A549 (cell line): ENCODE data around the gene DKC1.
A peak's percentile ranks its signal among the peaks of the same experiment; 100 is the strongest.

ENCODE experiments used
- CBX8 ChIP-seq: fragments of 200-600 bp; sonication (generic); IDR thresholded peaks from 2 replicates; pipeline ENCODE4 v1.6.1; 2016
- EP300 ChIP-seq, 2 experiments: fragments of >200 bp; sonication (Bioruptor Twin); formaldehyde crosslinking; IDR thresholded peaks; 2 replicates in 1 of 2; 3 replicates in 1 of 2; pipeline ENCODE4 v1.6.1; 2016 to 2017
- ESRRA ChIP-seq: fragments of 150-350 bp; IDR thresholded peaks from 2 replicates; pipeline ENCODE4 v1.6.1; 2014; ENCODE audit warnings: mild to moderate bottlenecking, low read length, borderline replicate concordance
- HEYL ChIP-seq: fragments of 250-450 bp; sonication (Bioruptor Pico); IDR thresholded peaks from 2 replicates; pipeline ENCODE4 v1.8.0; 2021; ENCODE audit warnings: mild to moderate bottlenecking, moderate library complexity
- HOXB13 ChIP-seq: fragments of 250-450 bp; sonication (Bioruptor Pico); IDR thresholded peaks from 2 replicates; pipeline ENCODE4 v1.5.0; 2020; ENCODE audit warnings: low read depth, mild to moderate bottlenecking, moderate library complexity
- JUN ChIP-seq, 2 experiments: fragments of >200 bp; sonication (Bioruptor Twin); formaldehyde crosslinking; IDR thresholded peaks; 2 replicates in 1 of 2; 3 replicates in 1 of 2; pipeline ENCODE4 v1.6.1; 2016 to 2017
- JUNB ChIP-seq: fragments of >200 bp; sonication (Bioruptor Twin); formaldehyde crosslinking; IDR thresholded peaks from 2 replicates; pipeline ENCODE4 v1.6.1; 2016
- NFE2L2 ChIP-seq: fragments of 150-350 bp; conservative IDR thresholded peaks from 2 replicates; pipeline ENCODE4 v1.6.1; 2014; ENCODE audit warnings: low read length
- RAD21 ChIP-seq, 2 experiments: fragments of >200 bp in 1 of 2; sonication (Bioruptor Twin) in 1 of 2; formaldehyde crosslinking in 1 of 2; IDR thresholded peaks in 1 of 2; conservative IDR thresholded peaks in 1 of 2; 2 replicates in 1 of 2; 3 replicates in 1 of 2; pipeline ENCODE4 v1.6.1; 2012 to 2018; ENCODE audit warnings: inconsistent platforms in 1 of 2
- SMC3 ChIP-seq: fragments of >200 bp; sonication (Bioruptor Twin); formaldehyde crosslinking; IDR thresholded peaks from 3 replicates; pipeline ENCODE4 v1.6.1; 2018; ENCODE audit warnings: inconsistent platforms
- SREBF2 ChIP-seq: fragments of 450-650 bp; IDR thresholded peaks from 2 replicates; pipeline ENCODE4 v1.6.1; 2014; ENCODE audit warnings: mild to moderate bottlenecking, moderate library complexity
- TFCP2L1 ChIP-seq: fragments of 250-450 bp; sonication (Bioruptor Pico); IDR thresholded peaks from 2 replicates; pipeline ENCODE4 v1.5.0; 2021; ENCODE audit warnings: mild to moderate bottlenecking
- TF ChIP-seq, protein P1 (sequence below): fragments of 150-350 bp; IDR thresholded peaks from 2 replicates; pipeline ENCODE4 v1.6.1; 2014; ENCODE audit warnings: low read depth, mild to moderate bottlenecking, low read length
- TF ChIP-seq, protein P2 (sequence below): fragments of >200 bp; sonication (Bioruptor Twin); formaldehyde crosslinking; IDR thresholded peaks from 3 replicates; pipeline ENCODE4 v1.5.1; 2016

DNA sequence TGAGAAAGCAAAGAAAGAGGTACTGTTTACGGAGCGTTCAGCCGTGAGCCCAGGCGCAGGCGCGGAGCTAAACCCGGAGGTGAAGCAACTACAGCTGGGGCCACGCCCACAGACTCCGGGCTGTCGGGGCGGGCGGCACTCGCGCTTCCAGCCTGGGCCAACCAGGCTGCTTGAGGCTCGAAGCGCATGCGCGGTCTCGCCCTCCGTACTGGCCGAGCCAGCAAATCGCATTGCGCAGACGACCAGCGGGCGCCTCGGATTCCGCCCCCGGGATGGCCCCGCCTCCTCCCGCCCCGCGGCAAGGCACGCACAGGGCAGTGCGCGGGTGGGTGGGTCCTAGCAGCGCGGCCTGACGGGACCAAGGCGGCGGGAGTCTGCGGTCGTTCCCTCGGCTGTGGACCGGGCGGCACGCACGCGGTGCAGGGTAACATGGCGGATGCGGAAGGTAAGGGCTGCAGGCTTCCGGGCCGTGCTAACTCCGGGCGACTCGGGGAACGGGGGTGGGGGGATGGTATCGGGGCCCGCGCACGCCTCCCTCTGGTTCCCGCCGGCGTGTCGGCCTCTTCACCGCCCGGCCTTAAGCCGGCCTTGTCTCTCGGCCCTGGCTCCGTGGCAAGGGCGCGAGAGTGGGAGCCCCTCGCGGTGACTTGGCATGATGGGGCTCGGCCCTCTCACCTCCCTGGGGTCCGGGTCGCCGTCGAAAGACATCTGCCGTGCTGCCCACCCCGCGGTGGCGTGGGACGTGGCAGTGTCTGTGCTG lies at the start of gene DKC1:
- no peak for TF ChIP-seq RAD21 (conservative IDR thresholded peaks at IDR 0.05 in 1 of 2, IDR thresholded peaks at IDR 0.05 in 1 of 2)
- TF ChIP-seq HOXB13 (CRISPR knock-in tag) = no peak
- TF ChIP-seq EP300 (IDR thresholded peaks at IDR 0.05) = no peak
- TF ChIP-seq JUN (IDR thresholded peaks at IDR 0.05) = peak in 1 of 2 experiments; percentile 85; a peak in 3 of 5 replicates
- TF ChIP-seq SREBF2 = no peak
- TF ChIP-seq CBX8 = no peak
- TF ChIP-seq, protein P1, sequence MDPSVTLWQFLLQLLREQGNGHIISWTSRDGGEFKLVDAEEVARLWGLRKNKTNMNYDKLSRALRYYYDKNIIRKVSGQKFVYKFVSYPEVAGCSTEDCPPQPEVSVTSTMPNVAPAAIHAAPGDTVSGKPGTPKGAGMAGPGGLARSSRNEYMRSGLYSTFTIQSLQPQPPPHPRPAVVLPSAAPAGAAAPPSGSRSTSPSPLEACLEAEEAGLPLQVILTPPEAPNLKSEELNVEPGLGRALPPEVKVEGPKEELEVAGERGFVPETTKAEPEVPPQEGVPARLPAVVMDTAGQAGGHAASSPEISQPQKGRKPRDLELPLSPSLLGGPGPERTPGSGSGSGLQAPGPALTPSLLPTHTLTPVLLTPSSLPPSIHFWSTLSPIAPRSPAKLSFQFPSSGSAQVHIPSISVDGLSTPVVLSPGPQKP = no peak
- no peak for TF ChIP-seq HEYL (CRISPR knock-in tag)
- TF ChIP-seq, protein P2, sequence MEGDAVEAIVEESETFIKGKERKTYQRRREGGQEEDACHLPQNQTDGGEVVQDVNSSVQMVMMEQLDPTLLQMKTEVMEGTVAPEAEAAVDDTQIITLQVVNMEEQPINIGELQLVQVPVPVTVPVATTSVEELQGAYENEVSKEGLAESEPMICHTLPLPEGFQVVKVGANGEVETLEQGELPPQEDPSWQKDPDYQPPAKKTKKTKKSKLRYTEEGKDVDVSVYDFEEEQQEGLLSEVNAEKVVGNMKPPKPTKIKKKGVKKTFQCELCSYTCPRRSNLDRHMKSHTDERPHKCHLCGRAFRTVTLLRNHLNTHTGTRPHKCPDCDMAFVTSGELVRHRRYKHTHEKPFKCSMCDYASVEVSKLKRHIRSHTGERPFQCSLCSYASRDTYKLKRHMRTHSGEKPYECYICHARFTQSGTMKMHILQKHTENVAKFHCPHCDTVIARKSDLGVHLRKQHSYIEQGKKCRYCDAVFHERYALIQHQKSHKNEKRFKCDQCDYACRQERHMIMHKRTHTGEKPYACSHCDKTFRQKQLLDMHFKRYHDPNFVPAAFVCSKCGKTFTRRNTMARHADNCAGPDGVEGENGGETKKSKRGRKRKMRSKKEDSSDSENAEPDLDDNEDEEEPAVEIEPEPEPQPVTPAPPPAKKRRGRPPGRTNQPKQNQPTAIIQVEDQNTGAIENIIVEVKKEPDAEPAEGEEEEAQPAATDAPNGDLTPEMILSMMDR = no peak
- TF ChIP-seq SMC3 = no peak
- TF ChIP-seq NFE2L2 = no peak
- no peak for TF ChIP-seq JUNB
- peak; percentile 64; the same call in 1 of the 2 replicates for TF ChIP-seq TFCP2L1 (CRISPR knock-in tag)
- TF ChIP-seq ESRRA = no peak
